Esophagus squamous epithelium (tissue), 4 donors: Measurements from ENCODE around the gene EIF2B2.

ENCODE experiments used
- CTCF ChIP-seq, 6 experiments: fragments of 450-650 bp in 4 of 6; fragments of 200-600 bp in 2 of 6; sonication (generic) in 2 of 6; IDR thresholded peaks; one replicate each; pipeline ENCODE4 v1.5.1; 2016 to 2019; ENCODE audit warnings: antibody characterized with exemption in 6 of 6, mild to moderate bottlenecking in 4 of 6, moderate library complexity in 4 of 6
- POLR2A ChIP-seq, 4 donors: fragments of 450-650 bp; IDR thresholded peaks; one replicate each; pipeline ENCODE4 v1.6.1; 2017; ENCODE audit warnings: antibody characterized with exemption in 4 of 4, mild to moderate bottlenecking in 4 of 4, moderate library complexity in 3 of 4

GRCh38 chr14:74984236-74985027 lies 18.3 kb upstream of the EIF2B2 start:
- no peak for TF ChIP-seq CTCF (IDR thresholded peaks at IDR 0.05)
- TF ChIP-seq POLR2A (IDR thresholded peaks at IDR 0.05), result no peak
